HepG2 (cell line): ENCODE measurements around the gene TTBK1. TPM values are rescaled to one million over a fixed set of nuclear protein-coding genes. Genes with fewer than 3 reads are reported as not detected.

Experiments
- MIER3 ChIP-seq: IDR thresholded peaks from 2 replicates; pipeline ENCODE4 v1.6.1; 2016; ENCODE audit warnings: missing compliant biosample characterization, borderline replicate concordance
- NFE2L2 ChIP-seq: fragments of 150-350 bp; IDR thresholded peaks from 2 replicates; pipeline ENCODE4 v1.6.1; 2014; ENCODE audit warnings: low read length
- PAF1 ChIP-seq: IDR thresholded peaks from 2 replicates; pipeline ENCODE4 v1.6.1; 2016; ENCODE audit warnings: missing genetic modification reagents, missing compliant biosample characterization
- SIX4 ChIP-seq: sonication (generic); formaldehyde crosslinking; IDR thresholded peaks from 2 replicates; pipeline ENCODE4 v1.4.0; 2020; ENCODE audit warnings: missing genetic modification reagents
- TARDBP ChIP-seq: sonication (generic); formaldehyde crosslinking; IDR thresholded peaks from 2 replicates; pipeline ENCODE4 v1.8.0; 2022; ENCODE audit warnings: mild to moderate bottlenecking, missing genetic modification reagents
- TCF7L2 ChIP-seq: IDR thresholded peaks from 2 replicates; pipeline ENCODE4 v1.6.1; 2011; ENCODE audit warnings: mild to moderate bottlenecking, low read depth, low read length, moderate library complexity
- U2AF1 ChIP-seq: fragments of 200-400 bp; formaldehyde crosslinking; optimal IDR thresholded peaks from 2 replicates; pipeline ENCODE3; 2017; ENCODE audit warnings: mild to moderate bottlenecking, low read depth, low read length
- ZBTB7B ChIP-seq: sonication (generic); formaldehyde crosslinking; IDR thresholded peaks from 2 replicates; pipeline ENCODE4 v1.4.0; 2020; ENCODE audit warnings: missing genetic modification reagents
- ZNF225 ChIP-seq: sonication (generic); formaldehyde crosslinking; IDR thresholded peaks from 2 replicates; pipeline ENCODE4 v1.4.0; 2020; ENCODE audit warnings: mild to moderate bottlenecking, missing genetic modification reagents
- ZNF713 ChIP-seq: sonication (generic); formaldehyde crosslinking; IDR thresholded peaks from 2 replicates; pipeline ENCODE4 v1.4.0; 2020; ENCODE audit warnings: mild to moderate bottlenecking, missing genetic modification reagents
- ZNF737 ChIP-seq: sonication (generic); formaldehyde crosslinking; IDR thresholded peaks from 2 replicates; pipeline ENCODE4 v1.5.0; 2020; ENCODE audit warnings: missing genetic modification reagents, mild to moderate bottlenecking, borderline replicate concordance
- polyA plus RNA-seq, 8 experiments: library from polyadenylated mRNA; depleted of rRNA in 3 of 8; stranded (reverse) in 7 of 8; unstranded in 1 of 8; fragments of >200 nt; fragmentation: Illumina TruSeq in 4 of 8; extraction: Trizol in 4 of 8; gene quantifications; 2 replicates each; pipeline versions ENCODE4 v1.2.1 to v1.2.3, GENCODE V29; 2011 to 2016; ENCODE audit warnings: low read depth in 4 of 8, missing spikeins in 1 of 8, mixed read lengths in 1 of 8; ENCODE audit not compliant: insufficient read depth in 1 of 8
- total RNA-seq, 5 experiments: library from RNA; depleted of rRNA; stranded (reverse); fragments of >200 nt; fragmentation: Illumina TruSeq; extraction: Trizol; gene quantifications; 2 replicates each; pipeline ENCODE4 v1.2.3, GENCODE V29; 2016; ENCODE audit warnings: low read depth in 1 of 5
- TF ChIP-seq, protein P1 (sequence below), 2 experiments: sonication (generic) in 1 of 2; formaldehyde crosslinking in 1 of 2; IDR thresholded peaks; 2 replicates each; pipeline versions ENCODE4 v1.6.1 to v1.9.0; 2014 to 2022; ENCODE audit warnings: antibody characterized with exemption in 1 of 2, borderline replicate concordance in 1 of 2, inconsistent platforms in 1 of 2, low read depth in 1 of 2, missing genetic modification reagents in 1 of 2
- TF ChIP-seq, protein P2 (sequence below): sonication (generic); formaldehyde crosslinking; IDR thresholded peaks from 2 replicates; pipeline ENCODE4 v1.4.0; 2020; ENCODE audit warnings: missing genetic modification reagents
- TF ChIP-seq, protein P3 (sequence below): sonication (generic); formaldehyde crosslinking; IDR thresholded peaks from 2 replicates; pipeline ENCODE4 v1.4.0; 2020; ENCODE audit warnings: mild to moderate bottlenecking, low read depth, missing genetic modification reagents
- TF ChIP-seq, protein P4 (sequence below): sonication (generic); formaldehyde crosslinking; IDR thresholded peaks from 2 replicates; pipeline ENCODE4 v1.4.0; 2020; ENCODE audit warnings: missing genetic modification reagents, mild to moderate bottlenecking, borderline replicate concordance

Gene TTBK1
- total and polyA plus RNA-seq, 2 of the 13 experiments (the other 11 are each of a cell fraction or from before 2014, with no cell fraction given), result 0.24 to 0.33 TPM

DNA sequence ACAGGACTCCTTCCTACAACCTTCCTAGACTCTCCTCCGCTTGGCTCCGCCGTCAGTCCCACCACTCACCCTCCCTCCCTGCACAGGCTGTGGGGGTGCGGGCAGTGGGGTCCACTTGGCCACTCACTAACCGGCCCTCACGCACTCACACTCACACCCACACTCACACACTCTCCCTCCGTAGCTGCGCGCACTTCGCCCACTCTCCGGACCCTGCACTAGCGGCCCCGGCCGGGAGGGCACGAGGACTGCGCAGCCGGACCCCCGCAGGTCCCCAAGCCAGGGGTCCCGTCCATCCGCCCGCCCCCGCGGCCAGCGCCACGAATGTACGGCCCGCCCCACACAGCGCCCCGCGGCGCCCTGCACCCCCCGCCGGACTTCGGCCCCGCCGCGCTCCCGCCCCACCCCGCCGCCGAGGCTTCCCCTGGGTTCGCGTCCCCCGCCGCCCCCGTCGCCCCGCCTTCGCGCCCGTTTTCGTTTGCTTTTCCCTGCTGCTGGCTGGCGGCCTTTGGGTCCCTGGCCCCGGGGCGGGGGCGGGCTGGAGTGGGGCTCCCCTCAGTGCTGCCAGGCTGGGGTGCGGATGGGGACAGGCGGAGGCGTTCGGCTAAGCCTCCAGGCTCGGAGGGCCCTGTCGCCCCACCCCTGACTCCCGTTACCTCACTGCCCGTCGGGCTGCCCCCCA is 31.8 kb downstream of the TTBK1 start (continued):
- TF ChIP-seq, protein P1, sequence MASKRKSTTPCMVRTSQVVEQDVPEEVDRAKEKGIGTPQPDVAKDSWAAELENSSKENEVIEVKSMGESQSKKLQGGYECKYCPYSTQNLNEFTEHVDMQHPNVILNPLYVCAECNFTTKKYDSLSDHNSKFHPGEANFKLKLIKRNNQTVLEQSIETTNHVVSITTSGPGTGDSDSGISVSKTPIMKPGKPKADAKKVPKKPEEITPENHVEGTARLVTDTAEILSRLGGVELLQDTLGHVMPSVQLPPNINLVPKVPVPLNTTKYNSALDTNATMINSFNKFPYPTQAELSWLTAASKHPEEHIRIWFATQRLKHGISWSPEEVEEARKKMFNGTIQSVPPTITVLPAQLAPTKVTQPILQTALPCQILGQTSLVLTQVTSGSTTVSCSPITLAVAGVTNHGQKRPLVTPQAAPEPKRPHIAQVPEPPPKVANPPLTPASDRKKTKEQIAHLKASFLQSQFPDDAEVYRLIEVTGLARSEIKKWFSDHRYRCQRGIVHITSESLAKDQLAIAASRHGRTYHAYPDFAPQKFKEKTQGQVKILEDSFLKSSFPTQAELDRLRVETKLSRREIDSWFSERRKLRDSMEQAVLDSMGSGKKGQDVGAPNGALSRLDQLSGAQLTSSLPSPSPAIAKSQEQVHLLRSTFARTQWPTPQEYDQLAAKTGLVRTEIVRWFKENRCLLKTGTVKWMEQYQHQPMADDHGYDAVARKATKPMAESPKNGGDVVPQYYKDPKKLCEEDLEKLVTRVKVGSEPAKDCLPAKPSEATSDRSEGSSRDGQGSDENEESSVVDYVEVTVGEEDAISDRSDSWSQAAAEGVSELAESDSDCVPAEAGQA (IDR thresholded peaks at IDR 0.05; ENCODE audit: low read depth), result no peak
- TF ChIP-seq, protein P1 (CRISPR knock-in tag; IDR thresholded peaks at IDR 0.05; ENCODE audit: borderline replicate concordance), result no peak
- TF ChIP-seq PAF1 (CRISPR knock-in tag), result no peak; the same call in 1 of the 2 replicates
- TF ChIP-seq, protein P2, sequence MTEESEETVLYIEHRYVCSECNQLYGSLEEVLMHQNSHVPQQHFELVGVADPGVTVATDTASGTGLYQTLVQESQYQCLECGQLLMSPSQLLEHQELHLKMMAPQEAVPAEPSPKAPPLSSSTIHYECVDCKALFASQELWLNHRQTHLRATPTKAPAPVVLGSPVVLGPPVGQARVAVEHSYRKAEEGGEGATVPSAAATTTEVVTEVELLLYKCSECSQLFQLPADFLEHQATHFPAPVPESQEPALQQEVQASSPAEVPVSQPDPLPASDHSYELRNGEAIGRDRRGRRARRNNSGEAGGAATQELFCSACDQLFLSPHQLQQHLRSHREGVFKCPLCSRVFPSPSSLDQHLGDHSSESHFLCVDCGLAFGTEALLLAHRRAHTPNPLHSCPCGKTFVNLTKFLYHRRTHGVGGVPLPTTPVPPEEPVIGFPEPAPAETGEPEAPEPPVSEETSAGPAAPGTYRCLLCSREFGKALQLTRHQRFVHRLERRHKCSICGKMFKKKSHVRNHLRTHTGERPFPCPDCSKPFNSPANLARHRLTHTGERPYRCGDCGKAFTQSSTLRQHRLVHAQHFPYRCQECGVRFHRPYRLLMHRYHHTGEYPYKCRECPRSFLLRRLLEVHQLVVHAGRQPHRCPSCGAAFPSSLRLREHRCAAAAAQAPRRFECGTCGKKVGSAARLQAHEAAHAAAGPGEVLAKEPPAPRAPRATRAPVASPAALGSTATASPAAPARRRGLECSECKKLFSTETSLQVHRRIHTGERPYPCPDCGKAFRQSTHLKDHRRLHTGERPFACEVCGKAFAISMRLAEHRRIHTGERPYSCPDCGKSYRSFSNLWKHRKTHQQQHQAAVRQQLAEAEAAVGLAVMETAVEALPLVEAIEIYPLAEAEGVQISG, result peak; percentile 81
- TF ChIP-seq, protein P3, sequence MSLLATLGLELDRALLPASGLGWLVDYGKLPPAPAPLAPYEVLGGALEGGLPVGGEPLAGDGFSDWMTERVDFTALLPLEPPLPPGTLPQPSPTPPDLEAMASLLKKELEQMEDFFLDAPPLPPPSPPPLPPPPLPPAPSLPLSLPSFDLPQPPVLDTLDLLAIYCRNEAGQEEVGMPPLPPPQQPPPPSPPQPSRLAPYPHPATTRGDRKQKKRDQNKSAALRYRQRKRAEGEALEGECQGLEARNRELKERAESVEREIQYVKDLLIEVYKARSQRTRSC (CRISPR knock-in tag), result peak; percentile 98
- TF ChIP-seq U2AF1, result no peak
- no peak for TF ChIP-seq MIER3
- no peak for TF ChIP-seq ZNF737 (CRISPR knock-in tag)
- peak; percentile 77; the same call in 1 of the 2 replicates for TF ChIP-seq ZNF225 (CRISPR knock-in tag)
- TF ChIP-seq NFE2L2, result no peak
- peak; percentile 99 for TF ChIP-seq ZBTB7B
- no peak for TF ChIP-seq TCF7L2
- no peak for TF ChIP-seq SIX4 (CRISPR knock-in tag)
- peak; percentile 73 for TF ChIP-seq TARDBP (CRISPR knock-in tag)
- TF ChIP-seq, protein P4, sequence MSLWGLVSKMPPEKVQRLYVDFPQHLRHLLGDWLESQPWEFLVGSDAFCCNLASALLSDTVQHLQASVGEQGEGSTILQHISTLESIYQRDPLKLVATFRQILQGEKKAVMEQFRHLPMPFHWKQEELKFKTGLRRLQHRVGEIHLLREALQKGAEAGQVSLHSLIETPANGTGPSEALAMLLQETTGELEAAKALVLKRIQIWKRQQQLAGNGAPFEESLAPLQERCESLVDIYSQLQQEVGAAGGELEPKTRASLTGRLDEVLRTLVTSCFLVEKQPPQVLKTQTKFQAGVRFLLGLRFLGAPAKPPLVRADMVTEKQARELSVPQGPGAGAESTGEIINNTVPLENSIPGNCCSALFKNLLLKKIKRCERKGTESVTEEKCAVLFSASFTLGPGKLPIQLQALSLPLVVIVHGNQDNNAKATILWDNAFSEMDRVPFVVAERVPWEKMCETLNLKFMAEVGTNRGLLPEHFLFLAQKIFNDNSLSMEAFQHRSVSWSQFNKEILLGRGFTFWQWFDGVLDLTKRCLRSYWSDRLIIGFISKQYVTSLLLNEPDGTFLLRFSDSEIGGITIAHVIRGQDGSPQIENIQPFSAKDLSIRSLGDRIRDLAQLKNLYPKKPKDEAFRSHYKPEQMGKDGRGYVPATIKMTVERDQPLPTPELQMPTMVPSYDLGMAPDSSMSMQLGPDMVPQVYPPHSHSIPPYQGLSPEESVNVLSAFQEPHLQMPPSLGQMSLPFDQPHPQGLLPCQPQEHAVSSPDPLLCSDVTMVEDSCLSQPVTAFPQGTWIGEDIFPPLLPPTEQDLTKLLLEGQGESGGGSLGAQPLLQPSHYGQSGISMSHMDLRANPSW (CRISPR knock-in tag), result no peak
- TF ChIP-seq ZNF713 (CRISPR knock-in tag), result no peak
